Hepatocyte (in vitro differentiated cells): ENCODE measurements around the gene SDF4. TPM values are rescaled to one million over a fixed set of nuclear protein-coding genes. Genes with fewer than 3 reads are reported as not detected.

Source experiments
- DNase-seq: peaks from one replicate; pipeline ENCODE4 v3.0.0-alpha.2; 2016; ENCODE audit warnings: low spot score
- H2AFZ ChIP-seq: fragments of 200-600 bp; sonication (generic); 2 replicates; pipeline ENCODE4 v1.6.0; 2016; ENCODE audit warnings: antibody characterized with exemption, mild to moderate bottlenecking
- H3K27ac ChIP-seq: fragments of 200-600 bp; sonication (generic); 2 replicates; pipeline ENCODE4 v1.5.1; 2016; ENCODE audit warnings: mild to moderate bottlenecking
- H3K27me3 ChIP-seq: fragments of 200-600 bp; sonication (generic); 2 replicates; pipeline ENCODE4 v1.6.1; 2016
- H3K36me3 ChIP-seq: fragments of 200-600 bp; sonication (generic); replicated peaks from 2 replicates; pipeline ENCODE4 v1.5.1; 2016; ENCODE audit warnings: low read depth; ENCODE audit not compliant: insufficient read depth
- H3K4me1 ChIP-seq: fragments of 200-600 bp; sonication (generic); 2 replicates; pipeline ENCODE4 v1.5.1; 2016; ENCODE audit warnings: mild to moderate bottlenecking, moderate library complexity; ENCODE audit not compliant: insufficient read depth
- H3K4me2 ChIP-seq: fragments of 200-600 bp; sonication (generic); 2 replicates; pipeline ENCODE4 v1.6.0; 2016
- H3K4me3 ChIP-seq: fragments of 200-600 bp; sonication (generic); 2 replicates; pipeline ENCODE4 v1.5.1; 2016; ENCODE audit warnings: mild to moderate bottlenecking
- H3K79me2 ChIP-seq: fragments of 200-600 bp; sonication (generic); 2 replicates; pipeline ENCODE4 v1.6.0; 2017; ENCODE audit warnings: mild to moderate bottlenecking
- H3K9me2 ChIP-seq: fragments of 200-600 bp; sonication (generic); replicated peaks from 2 replicates; pipeline ENCODE4 v1.6.0; 2017; ENCODE audit warnings: mild to moderate bottlenecking; ENCODE audit not compliant: insufficient read depth
- H3K9me3 ChIP-seq: fragments of 200-600 bp; sonication (generic); 2 replicates; pipeline ENCODE4 v1.5.1; 2016; ENCODE audit warnings: low read depth, mild to moderate bottlenecking
- H4K20me1 ChIP-seq: fragments of 200-600 bp; sonication (generic); 2 replicates; pipeline ENCODE4 v1.6.0; 2016; ENCODE audit warnings: mild to moderate bottlenecking; ENCODE audit not compliant: insufficient read depth, poor library complexity, severe bottlenecking
- CTCF ChIP-seq: fragments of 200-600 bp; sonication (generic); IDR thresholded peaks from 2 replicates; pipeline ENCODE4 v1.5.1; 2016; ENCODE audit warnings: antibody characterized with exemption, mild to moderate bottlenecking; ENCODE audit not compliant: poor library complexity
- EZH2 ChIP-seq: fragments of 200-600 bp; sonication (generic); IDR thresholded peaks from 2 replicates; pipeline ENCODE4 v1.6.1; 2016; ENCODE audit warnings: antibody characterized with exemption, mild to moderate bottlenecking, borderline replicate concordance
- EZH2phosphoT487 ChIP-seq: fragments of 200-600 bp; sonication (generic); IDR thresholded peaks from one replicate; pipeline ENCODE4 v1.6.1; 2018; ENCODE audit warnings: antibody characterized with exemption, mild to moderate bottlenecking, low read depth, moderate library complexity; ENCODE audit not compliant: unreplicated experiment, severe bottlenecking
- WGBS: methylation state at CpG from one replicate; pipeline ENCODE4 v1.1.6; 2016; ENCODE audit warnings: low lambda C conversion rate; ENCODE audit errors: missing lambda C conversion rate; 5-methylcytosine and 5-hydroxymethylcytosine counted together
- polyA plus RNA-seq: library from polyadenylated mRNA; unstranded; fragments of >200 nt; fragmentation: Nextera tagmentation; extraction: Ambion mirVana; gene quantifications from 2 replicates; pipeline ENCODE4 v1.2.1, GENCODE V29; 2016
- total RNA-seq: library from RNA; depleted of rRNA; stranded (reverse); fragments of >200 nt; gene quantifications from 2 replicates; pipeline ENCODE4 v1.2.3, GENCODE V29; 2014

SDF4 gene
- total and polyA plus RNA-seq, 2 experiments from 2014 or later: 156 to 296 TPM

DNA sequence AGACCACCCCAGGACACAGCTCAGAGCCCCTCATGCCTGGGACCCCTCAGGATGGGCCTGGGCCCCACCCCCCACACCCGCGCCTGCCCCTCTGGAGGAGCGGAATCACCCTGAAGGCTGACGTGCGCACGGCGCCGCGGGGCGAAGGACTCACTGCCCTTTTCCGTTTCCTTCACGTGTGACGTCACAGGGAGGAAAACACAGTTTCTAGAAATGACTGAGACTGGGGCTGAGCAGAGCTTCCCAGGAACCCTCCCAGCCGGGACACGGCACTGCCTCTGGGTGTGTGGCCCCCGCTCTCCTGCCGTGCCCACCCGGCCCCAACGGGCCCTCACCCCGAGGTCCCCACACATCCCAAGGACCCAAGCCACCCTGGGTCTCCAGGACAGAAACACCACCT is 12.5 kb downstream of the SDF4 start:
- H3K27ac ChIP-seq: no peak overlapping the region
- H3K79me2 ChIP-seq: peaks cover 2% of the 10 kb centered on the region
- no peak overlapping the region for H3K4me2 ChIP-seq
- H3K9me2 ChIP-seq: no peaks in the 10 kb centered on the region
- no peaks in the 10 kb centered on the region for H3K27me3 ChIP-seq
- H2AFZ ChIP-seq: no peak overlapping the region
- no peak for DNase-seq
- H4K20me1 ChIP-seq: peaks cover 4% of the 10 kb centered on the region
- TF ChIP-seq EZH2: no peak
- no peak for TF ChIP-seq EZH2phosphoT487
- TF ChIP-seq CTCF: no peak
- H3K9me3 ChIP-seq: no peaks in the 10 kb centered on the region
- H3K4me1 ChIP-seq: no peaks in the 10 kb centered on the region
- H3K36me3 ChIP-seq: no peaks in the 10 kb centered on the region
- WGBS: 100% methylated on average over 8 of the region's 20 CpGs
- H3K4me3 ChIP-seq: no peak overlapping the region

DNA sequence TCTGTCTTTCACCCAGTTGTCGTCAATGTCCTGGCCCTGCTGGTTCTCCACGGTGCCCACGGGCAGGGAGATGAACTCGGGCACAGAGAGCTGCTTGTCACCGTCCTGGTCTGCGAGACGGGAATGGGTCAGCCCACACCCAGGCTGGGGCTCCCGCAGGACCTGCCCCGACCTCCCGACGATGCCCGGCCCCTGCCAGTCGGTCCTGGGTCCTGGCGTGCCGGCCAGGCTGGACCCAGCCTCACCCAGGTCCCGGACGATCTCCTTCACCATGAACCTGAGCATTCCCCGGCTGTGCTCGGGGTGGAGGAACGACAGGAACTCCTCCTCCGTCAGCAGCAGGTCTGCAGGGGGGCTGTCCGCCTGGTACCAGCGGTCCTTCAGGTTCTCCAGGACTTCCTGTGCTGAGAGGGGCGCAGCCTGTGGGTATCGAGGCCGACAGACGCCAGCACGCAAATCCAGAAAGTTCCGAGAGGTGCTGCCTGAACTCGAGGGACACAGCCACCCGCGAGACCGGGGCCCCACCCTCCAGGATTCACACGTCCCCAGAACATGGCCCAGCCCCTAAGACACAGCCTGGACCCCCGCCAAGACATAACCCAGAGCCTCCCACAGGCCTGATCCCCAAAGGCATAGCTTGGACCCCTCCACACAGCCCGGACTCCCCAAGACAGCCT is 13.1 kb downstream of the SDF4 start:
- no peak overlapping the region for H3K4me3 ChIP-seq
- H3K9me2 ChIP-seq: no peaks in the 10 kb centered on the region
- H3K27me3 ChIP-seq: no peaks in the 10 kb centered on the region
- 96% methylated on average over 24 of the region's 36 CpGs for WGBS
- no peaks in the 10 kb centered on the region for H3K79me2 ChIP-seq
- H3K4me2 ChIP-seq: no peak overlapping the region
- DNase-seq: no peak
- no peak overlapping the region for H2AFZ ChIP-seq
- H3K4me1 ChIP-seq: no peaks in the 10 kb centered on the region
- no peak for TF ChIP-seq EZH2
- no peak for TF ChIP-seq EZH2phosphoT487
- TF ChIP-seq CTCF: no peak
- H3K27ac ChIP-seq: no peak overlapping the region
- H3K36me3 ChIP-seq: no peaks in the 10 kb centered on the region
- H4K20me1 ChIP-seq: peaks cover 3% of the 10 kb centered on the region
- H3K9me3 ChIP-seq: no peaks in the 10 kb centered on the region

GRCh38 chr1:1217621-1218523 is 13.9 kb downstream of the SDF4 start:
- Histone ChIP-seq H3K27ac (no peak overlapping the region), H3K79me2 (no peaks in the 10 kb centered on the region), H3K9me2 (no peaks in the 10 kb centered on the region), H2AFZ (no peak overlapping the region), H3K36me3 (no peaks in the 10 kb centered on the region), H3K4me1 (no peaks in the 10 kb centered on the region), H3K4me2 (no peak overlapping the region), H4K20me1 (peaks cover 3% of the 10 kb centered on the region), H3K27me3 (no peaks in the 10 kb centered on the region), H3K9me3 (no peaks in the 10 kb centered on the region), H3K4me3 (no peak overlapping the region)
- DNase-seq: no peak
- 94% methylated on average over 37 of the region's 52 CpGs for WGBS
- no peak for TF ChIP-seq EZH2
- TF ChIP-seq EZH2phosphoT487: no peak
- no peak for TF ChIP-seq CTCF
